Naive B cell (primary cell): ENCODE results near the gene TMEM145. TPM values are rescaled to one million over a fixed set of nuclear protein-coding genes. Genes with fewer than 3 reads are reported as not detected.

Source experiments
- ATAC-seq, 2 donors: fragments of 150-1000 bp; cut with Tn5 transposase; 2 replicates each; pipeline ENCODE4 v1.10.0; 2021; ENCODE audit warnings: low read depth in 2 of 2, mild to moderate bottlenecking in 2 of 2, moderate library complexity in 2 of 2
- DNase-seq: peaks from one replicate; pipeline ENCODE4 v3.0.0; 2022
- H3K27ac Mint-ChIP-seq, 6 donors: one replicate each; pipeline ENCODE4 v1.8.0; 2020 to 2022; ENCODE audit warnings: mild to moderate bottlenecking in 6 of 6, mixed read lengths in 6 of 6, moderate library complexity in 5 of 6, inconsistent platforms in 2 of 6
- H3K27me3 Mint-ChIP-seq, 3 donors: one replicate each; pipeline ENCODE4 v1.8.0; 2021 to 2022; ENCODE audit warnings: mixed read lengths in 3 of 3, mild to moderate bottlenecking in 1 of 3
- H3K36me3 Mint-ChIP-seq, 2 donors: one replicate each; pipeline ENCODE4 v1.8.0; 2020 to 2022; ENCODE audit warnings: mixed read lengths in 2 of 2, inconsistent platforms in 1 of 2, mild to moderate bottlenecking in 1 of 2
- H3K4me1 Mint-ChIP-seq, 3 donors: one replicate each; pipeline ENCODE4 v1.8.0; 2020 to 2022; ENCODE audit warnings: mixed read lengths in 3 of 3, inconsistent platforms in 1 of 3, mild to moderate bottlenecking in 1 of 3, moderate library complexity in 1 of 3
- H3K4me3 Mint-ChIP-seq, 8 donors: one replicate each; pipeline ENCODE4 v1.8.0; 2020 to 2022; ENCODE audit warnings: mild to moderate bottlenecking in 8 of 8, mixed read lengths in 8 of 8, moderate library complexity in 8 of 8, inconsistent platforms in 2 of 8
- H3K9me3 Mint-ChIP-seq, 7 donors: one replicate each; pipeline ENCODE4 v1.8.0; 2020 to 2022; ENCODE audit warnings: mixed read lengths in 7 of 7, mild to moderate bottlenecking in 5 of 7, inconsistent platforms in 2 of 7, moderate library complexity in 1 of 7
- polyA plus RNA-seq, 6 donors: library from polyadenylated mRNA; unstranded; fragments of 300-500 nt; fragmentation: Illumina TruSeq; gene quantifications; one replicate each; pipeline ENCODE4 v1.2.3, GENCODE V29; 2021; ENCODE audit warnings: low read depth in 6 of 6

Gene TMEM145
- polyA plus RNA-seq, 6 donors from 2014 or later = not detected

DNA sequence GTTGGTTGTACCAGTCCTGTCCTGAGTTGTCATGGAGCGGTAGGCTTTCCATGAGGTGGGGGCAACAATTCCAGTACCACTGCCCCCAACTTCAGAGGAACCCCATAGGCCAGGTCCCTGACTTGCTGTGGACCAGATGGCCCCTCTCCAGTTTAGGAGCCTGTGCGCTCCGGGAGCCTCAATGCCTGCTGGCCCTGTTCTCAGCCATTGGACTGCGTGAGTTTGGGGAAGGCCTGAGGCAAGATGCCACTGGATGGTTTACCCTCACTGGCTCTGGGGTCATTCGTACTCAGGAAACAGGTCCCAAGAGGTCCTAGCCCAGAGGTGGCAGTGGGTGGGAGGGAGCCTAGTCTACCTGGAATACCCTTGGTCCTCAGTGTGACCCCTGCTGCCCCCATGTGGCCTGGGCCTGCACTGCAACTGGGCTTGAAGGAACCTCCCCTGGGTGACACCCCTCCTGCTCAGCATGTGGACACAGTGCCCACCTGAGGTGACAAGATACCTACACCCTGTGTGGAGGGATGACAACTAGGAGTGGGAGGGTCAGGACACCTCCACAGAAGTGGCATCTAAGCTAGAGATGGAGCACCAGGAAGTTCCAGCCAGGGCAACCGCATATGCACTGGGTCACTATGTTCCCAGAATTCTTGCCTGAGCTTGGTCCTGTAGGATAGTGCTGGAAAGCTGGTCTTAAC, 17.1 kb upstream of the TMEM145 start:
- peak; percentile 87 for DNase-seq
- Mint-ChIP-seq H3K4me3 (no peak overlapping the region), H3K27ac (peak overlapping the region in 4 of 6 donors; percentile 10 to 74 (median 54)), H3K9me3 (no peaks in the 10 kb centered on the region), H3K36me3 (peaks cover 0 to 23% of the 10 kb centered on the region in 2 donors), H3K27me3 (no peaks in the 10 kb centered on the region), H3K4me1 (peaks cover 13 to 19% (median 15%) of the 10 kb centered on the region in 3 donors)
- ATAC-seq = peak; percentile 90 to 91

DNA sequence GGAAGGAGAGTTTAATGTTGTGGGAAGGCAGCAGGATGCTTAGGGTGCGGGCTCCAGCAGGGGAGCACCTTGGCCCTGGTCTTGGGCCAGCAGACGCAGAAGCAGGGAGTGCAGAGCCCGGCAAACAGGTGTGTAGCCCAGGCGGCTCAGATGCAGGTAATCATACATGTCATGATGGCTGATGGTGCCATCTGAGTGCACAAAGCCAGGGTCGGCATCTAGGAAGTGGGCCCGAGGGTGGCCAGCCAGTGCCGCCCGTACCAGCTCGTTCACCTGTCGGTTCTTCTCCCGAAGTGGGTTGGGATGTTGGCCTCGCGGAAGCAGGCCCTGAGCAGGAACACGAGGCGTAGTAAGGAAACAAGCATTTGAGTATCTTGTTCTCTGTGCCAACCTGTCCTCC, 16.1 kb upstream of the TMEM145 start:
- Mint-ChIP-seq H3K4me1 (peaks cover 15 to 23% (median 20%) of the 10 kb centered on the region in 3 donors), H3K27me3 (no peaks in the 10 kb centered on the region), H3K36me3 (peaks cover 0 to 15% of the 10 kb centered on the region in 2 donors), H3K27ac (peak overlapping the region in 1 of 6 donors; percentile 58), H3K4me3 (peak overlapping the region in 1 of 8 donors; percentile 57), H3K9me3 (no peaks in the 10 kb centered on the region)
- ATAC-seq = no peak
- DNase-seq = no peak

DNA sequence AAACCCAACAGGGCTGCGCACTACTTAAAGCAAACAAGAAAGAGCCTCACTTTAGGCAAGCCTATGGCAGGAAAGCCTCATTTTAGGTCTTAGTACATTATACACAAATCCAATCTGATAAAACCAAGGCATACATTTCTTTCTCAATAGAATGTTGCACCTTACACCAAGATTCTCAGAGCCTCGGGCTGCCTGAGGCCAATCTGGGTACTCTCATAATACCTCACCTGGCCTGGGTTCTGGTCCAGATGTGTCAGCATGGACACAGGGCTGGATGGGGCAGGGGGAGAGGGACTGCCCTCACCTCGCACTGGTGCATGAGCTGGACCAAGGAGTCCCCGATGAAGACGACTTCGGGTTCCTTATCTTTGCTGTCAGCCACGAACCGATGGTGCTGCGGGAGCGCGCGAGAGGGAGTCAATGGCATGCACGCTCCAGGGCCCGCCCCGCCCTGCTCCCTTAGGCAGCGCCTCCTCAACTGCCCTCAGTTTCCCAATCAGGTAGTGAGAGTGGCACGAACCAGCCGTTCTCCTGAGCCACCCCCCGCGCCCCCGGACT, 11.4 kb upstream of the TMEM145 start, which contains the start of gene PRR19:
TSS of gene PRR19 (plus strand) at position 487 of the 558 bp plus-strand sequence. CDS start 7,453 bp downstream, outside the sequence.
- Mint-ChIP-seq H3K27me3 (no peaks in the 10 kb centered on the region), H3K4me3 (peak within 1 kb of the TSS; percentile 81 to 92 (median 88)), H3K4me1 (peaks cover 25 to 28% (median 25%) of the 10 kb centered on the region in 3 donors), H3K36me3 (no peaks in the 10 kb centered on the region), H3K9me3 (no peaks in the 10 kb centered on the region), H3K27ac (peak within 1 kb of the TSS in 5 of 6 donors; percentile 48 to 72 (median 55))
- no peak for DNase-seq
- peak in 1 of 2 donors; percentile 7 for ATAC-seq

DNA sequence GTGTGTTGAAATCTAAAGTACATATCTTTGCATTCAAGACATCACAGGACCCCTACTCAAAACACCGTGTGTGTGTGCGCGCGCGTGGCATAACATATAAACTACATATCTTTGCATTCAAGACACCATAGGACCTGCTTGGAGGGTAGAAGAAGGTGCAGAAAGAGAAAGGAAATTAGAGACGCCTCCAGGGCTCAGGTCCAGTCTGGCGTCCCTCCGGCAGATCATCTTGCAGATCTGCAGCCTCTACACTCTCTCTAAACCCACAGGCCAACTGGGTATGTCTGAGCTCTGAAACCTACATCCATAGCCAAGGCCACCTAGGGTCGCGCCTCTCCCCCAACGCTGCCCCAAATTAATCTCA, 10.0 kb upstream of the TMEM145 start:
- Mint-ChIP-seq H3K4me3 (peak overlapping the region; percentile 81 to 92 (median 88)), H3K27ac (peak overlapping the region in 5 of 6 donors; percentile 48 to 75 (median 70)), H3K9me3 (no peaks in the 10 kb centered on the region), H3K4me1 (peaks cover 27 to 28% (median 28%) of the 10 kb centered on the region in 3 donors), H3K36me3 (no peaks in the 10 kb centered on the region), H3K27me3 (no peaks in the 10 kb centered on the region)
- no peak for ATAC-seq
- no peak for DNase-seq

DNA sequence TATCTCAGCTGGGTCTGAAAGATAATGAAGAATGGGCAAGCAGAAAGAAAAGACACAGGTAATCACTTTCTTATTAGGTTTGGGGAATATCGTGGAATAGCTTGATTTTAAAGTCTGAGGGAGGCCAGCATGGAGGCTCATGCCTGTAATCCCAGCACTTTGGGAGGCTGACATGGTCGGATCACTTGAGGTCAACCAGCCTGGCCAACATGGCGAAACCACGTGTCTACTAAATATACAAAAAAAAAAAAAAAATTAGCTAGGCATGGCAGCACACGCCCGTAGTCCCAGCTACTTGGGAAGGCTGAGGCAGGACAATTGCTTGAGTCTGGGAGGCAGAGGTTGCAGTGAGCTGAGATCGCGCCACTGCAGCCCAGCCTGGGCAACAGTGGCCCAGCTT, 9.2 kb upstream of the TMEM145 start:
- no peaks in the 10 kb centered on the region for H3K36me3 Mint-ChIP-seq
- no peaks in the 10 kb centered on the region for H3K9me3 Mint-ChIP-seq
- ATAC-seq = no peak
- peak overlapping the region in 2 of 8 donors; percentile 86 to 88 for H3K4me3 Mint-ChIP-seq
- no peak for DNase-seq
- H3K27me3 Mint-ChIP-seq = no peaks in the 10 kb centered on the region
- H3K4me1 Mint-ChIP-seq = peaks cover 27 to 30% (median 28%) of the 10 kb centered on the region in 3 donors
- H3K27ac Mint-ChIP-seq = peak overlapping the region in 1 of 6 donors; percentile 52

DNA sequence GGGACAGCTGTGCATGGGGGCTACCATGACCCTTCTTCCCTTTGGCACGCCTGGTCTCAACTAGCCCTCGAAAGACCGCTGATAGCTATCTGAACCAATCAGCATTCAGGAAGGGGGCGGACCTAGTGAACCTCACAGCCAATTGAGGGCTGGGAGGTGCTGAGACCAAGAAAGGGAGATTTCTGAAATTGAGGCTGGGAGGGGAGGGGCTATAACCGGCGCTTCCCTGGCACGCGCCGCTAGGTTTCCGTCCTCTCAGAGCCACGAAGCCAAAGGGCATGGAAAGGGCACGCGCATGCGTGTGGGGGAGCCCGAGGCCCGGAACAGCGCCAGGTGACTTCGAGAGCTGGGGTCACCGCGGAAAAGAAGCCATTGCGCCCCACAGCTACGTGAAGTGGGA, 6.5 kb upstream of the TMEM145 start:
- Mint-ChIP-seq H3K27me3 (peaks cover 0 to 17% (median 10%) of the 10 kb centered on the region in 3 donors), H3K4me3 (no peak overlapping the region), H3K36me3 (no peaks in the 10 kb centered on the region), H3K4me1 (peaks cover 20 to 25% (median 21%) of the 10 kb centered on the region in 3 donors), H3K9me3 (no peaks in the 10 kb centered on the region), H3K27ac (no peak overlapping the region)
- DNase-seq (no peak), ATAC-seq (no peak)

DNA sequence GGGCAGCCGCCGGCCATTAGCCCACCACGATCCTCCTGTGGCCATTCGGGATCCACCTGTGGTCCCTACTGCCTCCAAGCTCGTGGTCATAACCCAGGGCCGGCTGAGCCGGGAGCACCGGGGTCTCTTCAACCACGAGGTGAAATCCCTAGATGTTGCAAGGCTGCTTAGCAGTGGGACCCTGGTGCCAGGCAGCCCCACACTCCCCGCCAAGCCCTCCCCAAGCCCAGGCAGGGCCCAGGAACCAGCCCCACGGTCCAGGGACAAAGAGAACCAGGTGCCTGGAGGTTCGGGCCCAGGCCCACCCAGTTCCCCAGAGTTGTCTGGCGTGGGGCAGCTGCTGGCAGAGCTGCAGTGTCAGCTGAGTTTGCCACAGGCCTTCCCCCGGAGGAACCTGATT, 3.4 kb upstream of the TMEM145 start:
- Mint-ChIP-seq H3K27me3 (peaks cover 17 to 47% (median 40%) of the 10 kb centered on the region in 3 donors), H3K36me3 (no peaks in the 10 kb centered on the region), H3K27ac (no peak overlapping the region), H3K4me3 (no peak overlapping the region), H3K9me3 (no peaks in the 10 kb centered on the region), H3K4me1 (peaks cover 14 to 22% (median 20%) of the 10 kb centered on the region in 3 donors)
- ATAC-seq (no peak), DNase-seq (no peak)

DNA sequence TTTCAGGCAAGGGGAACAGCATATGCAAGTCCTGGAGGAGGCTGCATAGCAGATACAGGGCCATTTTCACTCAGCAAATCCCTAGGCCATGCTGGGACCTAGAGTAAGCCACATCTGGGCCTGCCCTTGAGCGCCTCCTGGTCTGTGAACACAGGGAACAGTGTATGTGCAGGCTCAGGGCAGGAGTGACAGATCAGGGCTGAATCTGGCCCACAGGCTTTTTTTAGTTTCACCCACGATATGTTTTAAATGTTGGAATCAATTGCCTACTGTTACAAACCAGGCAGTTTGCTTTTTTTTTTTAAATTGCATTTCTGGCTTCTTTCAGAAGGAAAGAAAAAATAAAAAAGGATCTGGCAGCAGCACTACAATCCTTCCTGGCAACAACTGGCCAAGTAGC, 1.5 kb upstream of the TMEM145 start:
- DNase-seq (no peak), ATAC-seq (no peak)
- Mint-ChIP-seq H3K4me1 (peaks cover 15 to 22% (median 22%) of the 10 kb centered on the region in 3 donors), H3K4me3 (no peak overlapping the region), H3K36me3 (no peaks in the 10 kb centered on the region), H3K27ac (no peak overlapping the region), H3K9me3 (peaks cover 0 to 2% (median 0%) of the 10 kb centered on the region in 7 donors), H3K27me3 (peaks cover 21 to 55% (median 50%) of the 10 kb centered on the region in 3 donors)

DNA sequence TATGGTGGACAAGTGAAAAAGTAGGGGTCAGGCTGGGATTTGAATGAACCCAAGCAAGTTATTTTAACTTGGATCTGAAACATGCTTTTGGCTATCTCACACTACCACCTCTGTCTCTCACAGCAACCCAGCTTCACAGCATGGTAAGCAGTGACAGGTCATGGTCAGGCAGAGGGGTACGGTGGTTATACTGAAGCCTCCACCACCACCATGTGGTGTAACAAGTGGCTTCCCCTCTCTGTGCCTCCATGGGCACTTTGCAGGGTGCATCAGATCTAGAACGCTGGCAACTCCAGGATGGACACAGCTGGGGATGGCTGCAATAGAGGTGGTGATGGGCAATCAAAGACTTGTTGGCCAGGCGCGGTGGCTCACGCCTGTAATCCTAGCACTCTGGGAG, 739 bp upstream of the TMEM145 start:
- ATAC-seq (no peak), DNase-seq (no peak)
- Mint-ChIP-seq H3K36me3 (no peaks in the 10 kb centered on the region), H3K27me3 (peaks cover 28 to 62% (median 57%) of the 10 kb centered on the region in 3 donors), H3K4me3 (peak overlapping the region in 4 of 8 donors; percentile 63 to 76 (median 69)), H3K4me1 (peaks cover 21 to 28% (median 23%) of the 10 kb centered on the region in 3 donors), H3K27ac (no peak overlapping the region), H3K9me3 (peaks cover 0 to 2% (median 0%) of the 10 kb centered on the region in 7 donors)

DNA sequence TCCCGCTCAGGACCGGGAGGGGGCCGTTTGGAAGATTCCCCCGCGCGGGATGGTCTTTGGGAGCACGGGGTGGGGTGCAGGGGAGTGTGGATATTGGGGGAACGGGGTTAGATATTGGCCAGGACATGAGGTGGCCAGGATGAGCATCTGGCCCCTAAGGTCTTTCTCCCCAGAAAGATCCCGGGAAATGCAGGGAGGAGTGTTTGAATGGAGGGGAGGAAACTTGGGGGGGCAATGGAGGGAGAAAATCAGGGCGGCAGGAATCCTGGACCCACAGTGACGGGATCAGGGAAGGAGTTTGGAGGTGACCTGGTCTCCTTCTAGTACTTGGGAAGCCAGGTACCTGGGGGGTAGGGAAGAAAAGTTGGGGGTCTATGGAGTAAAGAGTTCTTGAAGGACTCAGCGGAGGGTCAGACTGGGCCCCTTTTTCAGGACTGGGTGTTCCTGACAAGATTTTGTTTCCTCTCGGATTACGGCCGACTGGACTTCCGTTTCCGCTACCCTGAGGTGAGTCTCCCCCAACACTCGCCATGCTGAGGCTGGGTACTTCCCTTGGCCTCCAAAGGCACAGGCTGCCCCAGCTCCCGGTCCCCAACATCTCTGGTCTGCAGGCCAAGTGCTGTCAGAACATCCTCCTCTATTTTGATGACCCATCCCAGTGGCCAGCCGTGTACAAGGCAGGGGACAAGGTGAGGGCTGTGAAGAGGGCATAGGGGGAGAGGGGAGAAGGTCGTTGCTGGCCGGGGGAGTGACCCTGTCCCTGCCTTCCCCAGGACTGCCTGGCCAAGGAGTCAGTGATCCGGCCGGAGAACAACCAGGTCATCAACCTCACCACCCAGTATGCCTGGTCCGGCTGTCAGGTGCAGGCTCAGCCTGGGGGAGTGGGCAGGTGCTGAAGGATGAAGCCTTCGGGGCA, 989 bp downstream of the TMEM145 start:
- ATAC-seq = no peak
- Mint-ChIP-seq H3K27me3 (peaks cover 29 to 62% (median 58%) of the 10 kb centered on the region in 3 donors), H3K4me1 (peaks cover 21 to 24% (median 23%) of the 10 kb centered on the region in 3 donors), H3K9me3 (peaks cover 0 to 2% (median 0%) of the 10 kb centered on the region in 7 donors), H3K4me3 (peak overlapping the region in 7 of 8 donors; percentile 5 to 84 (median 55)), H3K36me3 (no peaks in the 10 kb centered on the region), H3K27ac (no peak overlapping the region)
- DNase-seq = no peak

DNA sequence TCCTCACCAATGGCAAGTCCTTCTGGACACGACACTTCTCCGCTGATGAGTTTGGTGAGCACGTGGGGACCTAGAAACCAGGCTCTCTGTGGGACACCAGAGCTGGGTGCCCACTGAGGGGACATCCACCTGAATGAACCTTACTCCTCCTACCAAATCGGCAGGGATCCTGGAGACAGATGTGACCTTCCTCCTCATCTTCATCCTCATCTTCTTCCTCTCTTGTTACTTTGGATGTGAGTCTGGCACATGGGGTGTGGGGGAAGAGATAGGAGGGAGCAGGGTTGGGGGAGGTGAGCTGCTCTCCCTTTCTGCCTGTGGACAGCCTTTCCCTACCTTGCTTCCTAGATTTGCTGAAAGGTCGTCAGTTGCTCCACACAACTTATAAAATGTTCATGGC, 1.9 kb downstream of the TMEM145 start:
- no peaks in the 10 kb centered on the region for H3K36me3 Mint-ChIP-seq
- H3K27ac Mint-ChIP-seq = peak overlapping the region in 2 of 6 donors; percentile 5 to 31
- ATAC-seq = no peak
- peak overlapping the region in 2 of 8 donors; percentile 12 to 65 for H3K4me3 Mint-ChIP-seq
- H3K9me3 Mint-ChIP-seq = peaks cover 0 to 2% (median 0%) of the 10 kb centered on the region in 7 donors
- H3K4me1 Mint-ChIP-seq = peaks cover 21 to 24% (median 23%) of the 10 kb centered on the region in 3 donors
- peaks cover 29 to 61% (median 58%) of the 10 kb centered on the region in 3 donors for H3K27me3 Mint-ChIP-seq
- DNase-seq = no peak

DNA sequence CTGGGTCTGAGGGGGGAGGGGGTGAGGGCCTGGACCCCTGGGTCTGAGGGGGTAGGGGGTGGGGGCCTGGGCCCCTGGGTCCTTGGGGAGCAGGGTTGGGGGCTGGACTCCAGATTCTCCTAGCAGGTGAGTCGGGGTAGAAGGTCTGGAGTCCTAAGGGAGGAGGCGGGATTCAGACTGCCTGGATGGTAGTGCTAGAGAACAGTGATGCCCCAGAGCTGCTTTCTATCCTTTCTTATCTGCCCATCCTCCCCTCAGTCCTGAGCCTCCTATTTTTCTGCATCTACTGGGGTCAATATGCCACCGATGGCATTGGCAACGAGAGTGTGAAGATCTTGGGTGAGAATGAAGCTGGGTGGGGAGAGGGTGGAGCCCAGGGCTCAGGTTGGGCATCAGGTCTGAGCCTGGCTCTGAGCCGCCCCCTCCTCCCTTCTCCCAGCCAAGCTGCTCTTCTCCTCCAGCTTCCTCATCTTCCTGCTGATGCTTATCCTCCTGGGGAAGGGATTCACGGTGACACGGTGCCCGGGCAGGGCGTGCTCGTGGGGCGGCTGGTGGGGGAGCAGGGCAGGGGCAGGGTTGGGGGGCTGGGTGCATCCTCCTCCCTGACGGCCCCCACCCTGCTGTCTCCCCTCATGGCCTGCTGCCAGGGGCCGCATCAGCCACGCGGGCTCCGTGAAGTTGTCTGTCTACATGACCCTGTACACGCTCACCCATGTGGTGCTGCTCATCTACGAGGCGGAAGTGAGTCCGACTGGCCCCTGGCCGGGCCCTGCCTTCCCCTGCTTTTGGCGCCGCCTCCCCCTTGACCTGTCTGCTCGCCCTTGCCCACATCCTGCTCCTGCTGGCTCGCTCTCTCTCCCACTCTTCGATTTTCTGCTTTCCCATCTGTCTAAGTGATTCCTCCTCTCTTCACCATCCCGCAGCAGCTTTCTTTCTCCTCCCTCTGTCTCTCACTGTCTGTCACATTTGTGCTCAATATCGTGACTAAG, 3.4 kb downstream of the TMEM145 start:
- no peak for ATAC-seq
- H3K9me3 Mint-ChIP-seq = peaks cover 0 to 2% (median 0%) of the 10 kb centered on the region in 7 donors

More for the DNA sequence above, 3.4 kb downstream of the TMEM145 start:
- Mint-ChIP-seq H3K4me3 (peak overlapping the region in 3 of 8 donors; percentile 12 to 35 (median 24)), H3K4me1 (peaks cover 21 to 24% (median 23%) of the 10 kb centered on the region in 3 donors), H3K36me3 (no peaks in the 10 kb centered on the region), H3K27me3 (peaks cover 30 to 47% (median 46%) of the 10 kb centered on the region in 3 donors), H3K27ac (peak overlapping the region in 1 of 6 donors; percentile 21)
- no peak for DNase-seq
